Coronary artery (tissue), 2 donors: ENCODE measurements around the gene CD209.

ENCODE experiments used
- DNase-seq: peaks from one replicate; pipeline ENCODE4 v3.0.0-alpha.2; 2017; ENCODE audit warnings: low spot score
- H3K27ac ChIP-seq, 2 donors: fragments of 200-600 bp; sonication (generic); one replicate each; pipeline ENCODE4 v1.5.1; 2016 to 2019
- H3K4me3 ChIP-seq: fragments of 200-600 bp; sonication (generic); 2 replicates; pipeline ENCODE4 v1.5.1; 2016; ENCODE audit warnings: mild to moderate bottlenecking, moderate library complexity
- CTCF ChIP-seq: fragments of 200-600 bp; sonication (generic); IDR thresholded peaks from one replicate; pipeline ENCODE4 v1.5.1; 2019; ENCODE audit warnings: antibody characterized with exemption

The CD209 gene

GRCh38 chr19:7691497-7691896 lies 55.8 kb downstream of the CD209 start:
- Histone ChIP-seq H3K4me3 (no peak overlapping the region), H3K27ac (no peak overlapping the region)
- DNase-seq: no peak
- no peak for TF ChIP-seq CTCF

GRCh38 chr19:7690779-7691258 lies 56.5 kb downstream of the CD209 start:
- Histone ChIP-seq H3K4me3 (no peak overlapping the region), H3K27ac (no peak overlapping the region)
- TF ChIP-seq CTCF: no peak
- no peak for DNase-seq
